Measurements from ENCODE around the gene KLHL20. TPM values are rescaled to one million over a fixed set of nuclear protein-coding genes. Genes with fewer than 3 reads are reported as not detected.

Gene KLHL20
- total RNA-seq, 1 experiment from 2014 or later = 21.8 TPM

- DNase-seq (ENCODE audit: low read depth) = no peak
Measured at GRCh38 chr1:173832748-173833147, 118.0 kb downstream of the KLHL20 start.

Other genes with a start within 250 kb of the KLHL20 start
- 595 and 661 TPM in 2 replicates for gene PRDX6, start 237.6 kb upstream of the KLHL20 start, total RNA-seq (2014; rRNA removed; shearing (Covaris generic))
- gene SLC9C2, start 111.9 kb upstream of the KLHL20 start, total RNA-seq (2014; rRNA removed; shearing (Covaris generic)) = not detected in 2 replicates
- gene TEX50, start 79.6 kb upstream of the KLHL20 start, total RNA-seq (2014; rRNA removed; shearing (Covaris generic)) = not detected in 2 replicates
- 1.2 and 3.2 TPM in 2 replicates for gene ANKRD45, start 45.1 kb upstream of the KLHL20 start, total RNA-seq (2014; rRNA removed; shearing (Covaris generic))
- gene DARS2, start 109.7 kb downstream of the KLHL20 start, total RNA-seq (2014; rRNA removed; shearing (Covaris generic)) = 28.3 and 33.6 TPM in 2 replicates
- 36.8 and 59.6 TPM in 2 replicates for gene CENPL, start 109.9 kb downstream of the KLHL20 start, total RNA-seq (2014; rRNA removed; shearing (Covaris generic))
- gene GAS5, start 153.0 kb downstream of the KLHL20 start, total RNA-seq (2014; rRNA removed; shearing (Covaris generic)) = 118 and 128 TPM in 2 replicates
- 4.1 and 4.8 TPM in 2 replicates for gene ZBTB37, start 153.4 kb downstream of the KLHL20 start, total RNA-seq (2014; rRNA removed; shearing (Covaris generic))
- gene SERPINC1, start 202.3 kb downstream of the KLHL20 start, total RNA-seq (2014; rRNA removed; shearing (Covaris generic)) = 0.07 TPM in 1 of 2 replicates, not detected in the other